ENCODE results near the gene LRRC2. TPM values are rescaled to one million over a fixed set of nuclear protein-coding genes. Genes with fewer than 3 reads are reported as not detected.
A peak's percentile ranks its signal among the peaks of the same experiment; 100 is the strongest.
"Not testable (repeated sequence)": the region's sequence is repeated elsewhere in the genome, so short reads cannot be mapped to it uniquely, and the experiment has no call there.

LRRC2 gene
- total RNA-seq, 1 donor from 2014 or later: 110 TPM

- intact Hi-C loops (cut with DNase I): loop anchor here (5.0 to 10.0 kb wide), 3 partner anchors 70 to 570 kb away; partner anchors contain the start of gene ALS2CL
- no peak for ATAC-seq
- no peak for DNase-seq (ENCODE audit: missing footprints)
Observed at GRCh38 chr3:46561951-46562350, 4.2 kb downstream of the LRRC2 start.

- intact Hi-C loops (cut with DNase I): loop anchor here (5.0 to 10.0 kb wide), 3 partner anchors 71 to 569 kb away; partner anchors contain the start of gene ALS2CL
- ATAC-seq: peak; percentile 30
Observed at GRCh38 chr3:46561511-46561910, 4.6 kb downstream of the LRRC2 start.

GRCh38 chr3:46559091-46559704 is 6.9 kb downstream of the LRRC2 start:
- intact Hi-C loops (cut with DNase I): loop anchor here (5.0 kb wide), 1 partner anchor 72 kb away; no protein-coding TSS in a partner anchor
- ATAC-seq: no peak
- no peak for DNase-seq (ENCODE audit: missing footprints)

More at GRCh38 chr3:46561511-46561910, 4.6 kb downstream of the LRRC2 start:
- DNase-seq (ENCODE audit: missing footprints): no peak

- intact Hi-C loops (cut with DNase I): loop anchor here (5.0 kb wide), 1 partner anchor 71 kb away; no protein-coding TSS in a partner anchor
- peak; percentile 88 for DNase-seq (ENCODE audit: missing footprints)
- ATAC-seq: peak; percentile 83
Observed at GRCh38 chr3:46558184-46559043, 7.7 kb downstream of the LRRC2 start.

GRCh38 chr3:46557814-46558183 is 8.3 kb downstream of the LRRC2 start:
- DNase-seq (ENCODE audit: missing footprints) (no peak), ATAC-seq (no peak)
- intact Hi-C loops (cut with DNase I): loop anchor here (5.0 kb wide), 1 partner anchor 70 kb away; no protein-coding TSS in a partner anchor

GRCh38 chr3:46553154-46553553 is 12.9 kb downstream of the LRRC2 start:
- DNase-seq (ENCODE audit: missing footprints): no peak
- intact Hi-C loops (cut with DNase I): no loop called here
- no peak for ATAC-seq

- ATAC-seq (no peak), DNase-seq (ENCODE audit: missing footprints) (no peak)
- intact Hi-C loops (cut with DNase I): no loop called here
Observed at GRCh38 chr3:46552538-46552937, 13.6 kb downstream of the LRRC2 start.

- no peak for ATAC-seq
- no peak for DNase-seq (ENCODE audit: missing footprints)
- intact Hi-C loops (cut with DNase I): no loop called here
Observed at GRCh38 chr3:46551615-46552014, 14.5 kb downstream of the LRRC2 start.

- no peak for ATAC-seq
- DNase-seq (ENCODE audit: missing footprints): no peak
- intact Hi-C loops (cut with DNase I): no loop called here
Observed at GRCh38 chr3:46549989-46550388, 16.1 kb downstream of the LRRC2 start.

- intact Hi-C loops (cut with DNase I): no loop called here
- no peak for ATAC-seq
- DNase-seq (ENCODE audit: missing footprints): no peak
Observed at GRCh38 chr3:46549408-46549904, 16.6 kb downstream of the LRRC2 start.

GRCh38 chr3:46548611-46549010 is 17.5 kb downstream of the LRRC2 start:
- intact Hi-C loops (cut with DNase I); ATAC-seq; DNase-seq (ENCODE audit: missing footprints): not testable (repeated sequence)

GRCh38 chr3:46546896-46547440 is 19.1 kb downstream of the LRRC2 start:
- ATAC-seq (no peak), DNase-seq (ENCODE audit: missing footprints) (no peak)
- intact Hi-C loops (cut with DNase I): no loop called here

GRCh38 chr3:46545818-46546630 is 20.1 kb downstream of the LRRC2 start:
- no peak for ATAC-seq
- intact Hi-C loops (cut with DNase I): no loop called here

GRCh38 chr3:46544771-46545503 is 21.2 kb downstream of the LRRC2 start:
- intact Hi-C loops (cut with DNase I): no loop called here
- DNase-seq (ENCODE audit: missing footprints): no peak
- ATAC-seq: no peak

More at GRCh38 chr3:46545818-46546630, 20.1 kb downstream of the LRRC2 start:
- DNase-seq (ENCODE audit: missing footprints): no peak

- DNase-seq (ENCODE audit: missing footprints) (no peak), ATAC-seq (peak; percentile 49)
- intact Hi-C loops (cut with DNase I): no loop called here
Observed at GRCh38 chr3:46542801-46543201, 23.3 kb downstream of the LRRC2 start.

- DNase-seq (ENCODE audit: missing footprints) (no peak), ATAC-seq (no peak)
- intact Hi-C loops (cut with DNase I): no loop called here
Observed at GRCh38 chr3:46542344-46542743, 23.8 kb downstream of the LRRC2 start.

- no peak for DNase-seq (ENCODE audit: missing footprints)
- intact Hi-C loops (cut with DNase I): no loop called here
- no peak for ATAC-seq
Observed at GRCh38 chr3:46541835-46542234, 24.3 kb downstream of the LRRC2 start.

GRCh38 chr3:46540550-46540949 is 25.6 kb downstream of the LRRC2 start:
- ATAC-seq (no peak), DNase-seq (ENCODE audit: missing footprints) (no peak)
- intact Hi-C loops (cut with DNase I): no loop called here

All from Right ventricle myocardium inferior (tissue), 1 donor.